Measurements from ENCODE around the gene RAX2. TPM values are rescaled to one million over a fixed set of nuclear protein-coding genes. Genes with fewer than 3 reads are reported as not detected.

Gene RAX2
- total RNA-seq, 1 donor from 2014 or later: not detected

GRCh38 chr19:3801412-3802096, 29.5 kb upstream of the RAX2 start:
- intact Hi-C loops (cut with micrococcal nuclease): no loop called here

GRCh38 chr19:3800996-3801395, 29.0 kb upstream of the RAX2 start:
- intact Hi-C loops (cut with micrococcal nuclease): no loop called here

GRCh38 chr19:3798137-3798536, 26.1 kb upstream of the RAX2 start:
- intact Hi-C loops (cut with micrococcal nuclease): no loop called here

GRCh38 chr19:3796358-3796757, 24.3 kb upstream of the RAX2 start:
- intact Hi-C loops (cut with micrococcal nuclease): no loop called here

GRCh38 chr19:3793799-3794198, 21.8 kb upstream of the RAX2 start:
- intact Hi-C loops (cut with micrococcal nuclease): no loop called here

GRCh38 chr19:3792114-3792513, 20.1 kb upstream of the RAX2 start:
- intact Hi-C loops (cut with micrococcal nuclease): no loop called here

GRCh38 chr19:3790941-3791340, 18.9 kb upstream of the RAX2 start:
- intact Hi-C loops (cut with micrococcal nuclease): no loop called here

- intact Hi-C loops (cut with micrococcal nuclease): no loop called here
These were observed 18.2 kb upstream of the RAX2 start for GRCh38 chr19:3790209-3790734.

- intact Hi-C loops (cut with micrococcal nuclease): no loop called here
These were observed 17.2 kb upstream of the RAX2 start for GRCh38 chr19:3788996-3789778.

- intact Hi-C loops (cut with micrococcal nuclease): no loop called here
These were observed 14.2 kb upstream of the RAX2 start, which contains the start of gene MATK for GRCh38 chr19:3785938-3786824. Gene MATK, minus strand, starts transcription at chr19:3786381. Its CDS starts 1,246 bp downstream, at chr19:3785135.

- intact Hi-C loops (cut with micrococcal nuclease): no loop called here
These were observed 13.5 kb upstream of the RAX2 start for GRCh38 chr19:3785451-3785937.

- intact Hi-C loops (cut with micrococcal nuclease): no loop called here
These were observed 12.8 kb upstream of the RAX2 start for GRCh38 chr19:3784607-3785450.

GRCh38 chr19:3783660-3784584, 11.9 kb upstream of the RAX2 start:
- intact Hi-C loops (cut with micrococcal nuclease): loop anchor here (1.0 kb wide), 1 partner anchor 37 kb away; no protein-coding TSS in a partner anchor

- intact Hi-C loops (cut with micrococcal nuclease): loop anchor here (1.0 kb wide), 1 partner anchor 38 kb away; no protein-coding TSS in a partner anchor
These were observed 10.9 kb upstream of the RAX2 start for GRCh38 chr19:3782903-3783302.

GRCh38 chr19:3782330-3782729, 10.3 kb upstream of the RAX2 start:
- intact Hi-C loops (cut with micrococcal nuclease): no loop called here

- intact Hi-C loops (cut with micrococcal nuclease): no loop called here
These were observed 9.6 kb upstream of the RAX2 start for GRCh38 chr19:3781603-3782002.

- intact Hi-C loops (cut with micrococcal nuclease): no loop called here
These were observed 8.8 kb upstream of the RAX2 start for GRCh38 chr19:3780786-3781304.

GRCh38 chr19:3778899-3779723, 7.1 kb upstream of the RAX2 start:
- intact Hi-C loops (cut with micrococcal nuclease): no loop called here

Data from T-helper 2 cell treated with Interferon-gamma antibody and Interleukin-4, amounts not matched to agents 100 ng/mL and 5 ng/mL, for 36 hours (primary cell).